Spleen (tissue), 11 donors: ENCODE results near the gene IQCE. TPM values are rescaled to one million over a fixed set of nuclear protein-coding genes. Genes with fewer than 3 reads are reported as not detected.

ENCODE experiments used
- DNase-seq: peaks from one replicate; pipeline ENCODE4 v3.0.0-alpha.2; 2020
- H3K27ac ChIP-seq, 8 donors: fragments of 200-600 bp; sonication (generic) in 7 of 8; 1 replicate in 4 of 8; 2 replicates in 4 of 8; pipeline versions ENCODE4 v1.5.0 to v1.8.0; 2016 to 2021; ENCODE audit warnings: inconsistent platforms in 4 of 8, mild to moderate bottlenecking in 4 of 8, moderate library complexity in 1 of 8
- H3K27me3 ChIP-seq, 7 donors: fragments of 200-600 bp; sonication (generic) in 6 of 7; replicated peaks in 1 of 7; 1 replicate in 4 of 7; 2 replicates in 3 of 7; pipeline versions ENCODE4 v1.5.0 to v1.8.0; 2016 to 2021; ENCODE audit warnings: inconsistent platforms in 3 of 7, mild to moderate bottlenecking in 1 of 7
- H3K36me3 ChIP-seq, 6 donors: fragments of 200-600 bp; sonication (generic) in 5 of 6; 1 replicate in 4 of 6; 2 replicates in 2 of 6; pipeline versions ENCODE4 v1.5.0 to v1.8.0; 2016 to 2021; ENCODE audit warnings: inconsistent platforms in 2 of 6
- H3K4me1 ChIP-seq, 6 donors: fragments of 200-600 bp; sonication (generic) in 5 of 6; 1 replicate in 3 of 6; 2 replicates in 3 of 6; pipeline versions ENCODE4 v1.5.0 to v1.8.0; 2016 to 2021; ENCODE audit warnings: inconsistent platforms in 3 of 6
- H3K4me3 ChIP-seq, 8 donors: fragments of 200-600 bp; sonication (generic) in 7 of 8; 1 replicate in 4 of 8; 2 replicates in 4 of 8; pipeline versions ENCODE4 v1.5.0 to v1.8.0; 2016 to 2021; ENCODE audit warnings: inconsistent platforms in 4 of 8, mild to moderate bottlenecking in 4 of 8, moderate library complexity in 2 of 8
- H3K9me3 ChIP-seq, 8 donors: fragments of 200-600 bp; sonication (generic) in 7 of 8; 1 replicate in 4 of 8; 2 replicates in 4 of 8; pipeline versions ENCODE4 v1.5.0 to v1.8.0; 2016 to 2021; ENCODE audit warnings: inconsistent platforms in 4 of 8
- CTCF ChIP-seq, 11 experiments: fragments of 200-600 bp in 7 of 11; fragments of 450-650 bp in 4 of 11; sonication (generic) in 4 of 11; IDR thresholded peaks in 8 of 11; conservative IDR thresholded peaks in 3 of 11; 1 replicate in 7 of 11; 2 replicates in 4 of 11; pipeline versions ENCODE4 v1.4.0 to v1.8.0; 2016 to 2021; ENCODE audit warnings: antibody characterized with exemption in 11 of 11, inconsistent platforms in 4 of 11, mild to moderate bottlenecking in 1 of 11
- POLR2A ChIP-seq, 3 donors: fragments of 450-650 bp; IDR thresholded peaks; one replicate each; pipeline ENCODE4 v1.5.1; 2017; ENCODE audit warnings: antibody characterized with exemption in 3 of 3, mild to moderate bottlenecking in 1 of 3
- POLR2AphosphoS5 ChIP-seq, 3 donors: sonication (generic); formaldehyde crosslinking; IDR thresholded peaks; one replicate each; pipeline ENCODE4 v1.5.1; 2017; ENCODE audit warnings: antibody characterized with exemption in 3 of 3
- WGBS, 5 donors: extraction: QIAGEN DNeasy Blood & Tissue Kit in 3 of 5; methylation state at CpG; one replicate each; pipeline versions ENCODE4 v1.1.5 to v1.1.7; 2013 to 2018; 5-methylcytosine and 5-hydroxymethylcytosine counted together
- intact Hi-C: fragments of 100-400 bp; cut with DNase I; formaldehyde crosslinking; loops from one replicate; pipeline ENCODE4 v1.15.0; 2023; ENCODE audit warnings: low total_unique reads
- polyA plus RNA-seq, 3 donors: library from polyadenylated mRNA; stranded (reverse); fragments of 200-250 nt; gene quantifications; one replicate each; pipeline ENCODE4 v1.2.1, GENCODE V29; 2013
- total RNA-seq, 7 donors: library from RNA; depleted of rRNA in 3 of 7; stranded (reverse); fragments of >200 nt in 3 of 7; fragmentation: NEBNext Ultra II Directional in 4 of 7; extraction: Animal tissue kit (Norgen Biotek cat#: 25700) in 4 of 7; gene quantifications; one replicate each; pipeline versions ENCODE4 v1.1.0 to v1.2.1, GENCODE V29; 2016 to 2021
- donor health status: healthy with polysubstance abuse.
- donor health status: DM: no; HTN: no; CAD: no; lungs with moderate emphysema.
- donor health status: DM: no; HTN: no; CAD: no.
- donor health status: Bipolar disorder and iron deficiency.
- donor health status: healthy.
- donor health status: DM: no; HTN: no; CAD: no.
- donor health status: DM: yes; HTN: yes; CAD: no.

IQCE gene
- total and polyA plus RNA-seq, 10 donors: 1.2 to 17.1 (median 11.4) TPM

- peak; percentile 79 for DNase-seq
Measured at GRCh38 chr7:2638224-2638991, 79.6 kb downstream of the IQCE start.

GRCh38 chr7:2639181-2639681, 80.5 kb downstream of the IQCE start:
- H3K4me3 ChIP-seq: no peak overlapping the region

More at GRCh38 chr7:2638224-2638991, 79.6 kb downstream of the IQCE start:
- intact Hi-C loops: no loop called here
- WGBS, 5 donors: 59 to 91% (median 78%) methylated on average over 7 to 34 of the region's 34 CpGs
- Histone ChIP-seq H3K9me3 (no peaks in the 10 kb centered on the region), H3K4me3 (peak overlapping the region in 1 of 8 donors; percentile 41), H3K4me1 (peaks cover 69 to 100% (median 100%) of the 10 kb centered on the region in 6 donors), H3K27ac (peak overlapping the region in 7 of 8 donors; percentile 70 to 94 (median 91)), H3K27me3 (no peaks in the 10 kb centered on the region), H3K36me3 (peaks cover 0 to 28% (median 0%) of the 10 kb centered on the region in 6 donors)
- TF ChIP-seq POLR2A (IDR thresholded peaks at IDR 0.05) (no peak), POLR2AphosphoS5 (IDR thresholded peaks at IDR 0.05) (no peak), CTCF (IDR thresholded peaks at IDR 0.05 in 8 of 11, conservative IDR thresholded peaks at IDR 0.05 in 3 of 11) (no peak)

GRCh38 chr7:2639695-2640481, 81.1 kb downstream of the IQCE start:
- H3K27me3 ChIP-seq: no peaks in the 10 kb centered on the region
- peaks cover 73 to 100% (median 100%) of the 10 kb centered on the region in 6 donors for H3K4me1 ChIP-seq
- H3K4me3 ChIP-seq: no peak overlapping the region
- H3K9me3 ChIP-seq: no peaks in the 10 kb centered on the region
- H3K36me3 ChIP-seq: peaks cover 0 to 24% (median 0%) of the 10 kb centered on the region in 6 donors
- peak overlapping the region in 5 of 8 donors; percentile 20 to 94 (median 92) for H3K27ac ChIP-seq
- 86 to 90% (median 88%) methylated on average over 17 to 37 of the region's 37 CpGs for WGBS, 5 donors
- intact Hi-C loops: no loop called here
- TF ChIP-seq POLR2AphosphoS5 (IDR thresholded peaks at IDR 0.05) (peak in 1 of 3 donors; percentile 31), CTCF (IDR thresholded peaks at IDR 0.05 in 8 of 11, conservative IDR thresholded peaks at IDR 0.05 in 3 of 11) (no peak)
- DNase-seq: peak; percentile 79

More at GRCh38 chr7:2639181-2639681, 80.5 kb downstream of the IQCE start:
- Histone ChIP-seq H3K4me1 (peaks cover 70 to 100% (median 100%) of the 10 kb centered on the region in 6 donors), H3K27me3 (no peaks in the 10 kb centered on the region), H3K36me3 (peaks cover 0 to 28% (median 0%) of the 10 kb centered on the region in 6 donors), H3K27ac (peak overlapping the region in 5 of 8 donors; percentile 20 to 94 (median 92)), H3K9me3 (no peaks in the 10 kb centered on the region)
- 73 to 85% (median 80%) methylated on average over 15 to 24 of the region's 24 CpGs for WGBS, 5 donors
- peak in 1 of 3 donors; percentile 6 for TF ChIP-seq POLR2AphosphoS5 (IDR thresholded peaks at IDR 0.05)
- no peak for TF ChIP-seq CTCF (IDR thresholded peaks at IDR 0.05 in 8 of 11, conservative IDR thresholded peaks at IDR 0.05 in 3 of 11)
- intact Hi-C loops: no loop called here
- DNase-seq: peak; percentile 79
